ENCODE measurements around the gene NOS1AP.

The NOS1AP gene

GRCh38 chr1:162363823-162364222 is 294.3 kb downstream of the NOS1AP start:
- DNase-seq (ENCODE audit: low read depth, low spot score), result no peak

GRCh38 chr1:162364498-162364897 is 295.0 kb downstream of the NOS1AP start:
- no peak for DNase-seq (ENCODE audit: low read depth, low spot score)

GRCh38 chr1:162365284-162366020 is 296.0 kb downstream of the NOS1AP start:
- DNase-seq (ENCODE audit: low read depth, low spot score), result no peak

GRCh38 chr1:162366149-162366548 is 296.7 kb downstream of the NOS1AP start:
- DNase-seq (ENCODE audit: low read depth, low spot score), result no peak

- no peak for DNase-seq (ENCODE audit: low read depth, low spot score)
Observed at GRCh38 chr1:162366671-162367070, 297.2 kb downstream of the NOS1AP start.

GRCh38 chr1:162367073-162367472 is 297.6 kb downstream of the NOS1AP start:
- DNase-seq (ENCODE audit: low read depth, low spot score), result no peak

- no peak for DNase-seq (ENCODE audit: low read depth, low spot score)
Observed at GRCh38 chr1:162367772-162368171, 298.3 kb downstream of the NOS1AP start.

- no peak for DNase-seq (ENCODE audit: low read depth, low spot score)
Observed at GRCh38 chr1:162368451-162368850, 299.0 kb downstream of the NOS1AP start.

GRCh38 chr1:162369571-162369970 is 300.1 kb downstream of the NOS1AP start:
- DNase-seq (ENCODE audit: low read depth, low spot score), result no peak

GRCh38 chr1:162370161-162370560 is 300.7 kb downstream of the NOS1AP start:
- no peak for DNase-seq (ENCODE audit: low read depth, low spot score)

- DNase-seq (ENCODE audit: low read depth, low spot score), result no peak
Observed at GRCh38 chr1:162370721-162371120, 301.2 kb downstream of the NOS1AP start.

- no peak for DNase-seq (ENCODE audit: low read depth, low spot score)
Observed at GRCh38 chr1:162371611-162372010, 302.1 kb downstream of the NOS1AP start.

- no peak for DNase-seq (ENCODE audit: low read depth, low spot score)
Observed at GRCh38 chr1:162372159-162373071, 302.9 kb downstream of the NOS1AP start.

- no peak for DNase-seq (ENCODE audit: low read depth, low spot score)
Observed at GRCh38 chr1:162373072-162373427, 303.6 kb downstream of the NOS1AP start.

GRCh38 chr1:162373541-162374260 is 304.2 kb downstream of the NOS1AP start:
- DNase-seq (ENCODE audit: low read depth, low spot score), result no peak

- DNase-seq (ENCODE audit: low read depth, low spot score), result no peak
Observed at GRCh38 chr1:162374406-162374805, 304.9 kb downstream of the NOS1AP start.

GRCh38 chr1:162375463-162375862 is 306.0 kb downstream of the NOS1AP start:
- DNase-seq (ENCODE audit: low read depth, low spot score), result no peak

GRCh38 chr1:162376691-162377090 is 307.2 kb downstream of the NOS1AP start, which contains the start of gene SPATA46:
SPATA46 (minus strand) TSS chr1:162376854; CDS start chr1:162376790, 64 bp downstream.
- DNase-seq (ENCODE audit: low read depth, low spot score), result no peak

- no peak for DNase-seq (ENCODE audit: low read depth, low spot score)
Observed at GRCh38 chr1:162380061-162380846, 310.8 kb downstream of the NOS1AP start.

- no peak for DNase-seq (ENCODE audit: low read depth, low spot score)
Observed at GRCh38 chr1:162381383-162381782, 311.9 kb downstream of the NOS1AP start, which contains the start of gene C1orf226. C1orf226 (plus strand) TSS chr1:162381728; CDS start chr1:162381902, 174 bp downstream.

Data from smooth muscle cell of the brain vasculature (primary cell).